GDM1 (cell line): ENCODE data around the gene CD44.

Experiments used
- DNase-seq: peaks from one replicate; lab custom pipeline; 2025; lab: John Stamatoyannopoulos, UW

Gene CD44

GRCh38 chr11:35177370-35177769, 38.4 kb downstream of the CD44 start:
- no peak for DNase-seq

- DNase-seq, result no peak
Measured at GRCh38 chr11:35178067-35178805, 39.3 kb downstream of the CD44 start.

GRCh38 chr11:35178873-35179272, 39.9 kb downstream of the CD44 start:
- no peak for DNase-seq

- no peak for DNase-seq
Measured at GRCh38 chr11:35179466-35180135, 40.6 kb downstream of the CD44 start.

GRCh38 chr11:35180317-35181233, 41.6 kb downstream of the CD44 start:
- DNase-seq, result no peak

- no peak for DNase-seq
Measured at GRCh38 chr11:35182317-35182939, 43.5 kb downstream of the CD44 start.

- DNase-seq, result no peak
Measured at GRCh38 chr11:35183326-35183925, 44.5 kb downstream of the CD44 start.

- DNase-seq, result no peak
Measured at GRCh38 chr11:35185696-35186095, 46.7 kb downstream of the CD44 start.

GRCh38 chr11:35187996-35188395, 49.0 kb downstream of the CD44 start:
- DNase-seq, result no peak

- no peak for DNase-seq
Measured at GRCh38 chr11:35190804-35191348, 51.9 kb downstream of the CD44 start.

- DNase-seq, result no peak
Measured at GRCh38 chr11:35192347-35192746, 53.4 kb downstream of the CD44 start.

- no peak for DNase-seq
Measured at GRCh38 chr11:35193767-35194166, 54.8 kb downstream of the CD44 start.

GRCh38 chr11:35197292-35197691, 58.3 kb downstream of the CD44 start:
- no peak for DNase-seq

GRCh38 chr11:35200811-35201341, 61.9 kb downstream of the CD44 start:
- no peak for DNase-seq

- DNase-seq, result no peak
Measured at GRCh38 chr11:35204614-35205013, 65.6 kb downstream of the CD44 start.

- DNase-seq, result no peak
Measured at GRCh38 chr11:35206616-35207015, 67.6 kb downstream of the CD44 start.

GRCh38 chr11:35207471-35208403, 68.8 kb downstream of the CD44 start:
- no peak for DNase-seq

- no peak for DNase-seq
Measured at GRCh38 chr11:35208795-35209194, 69.8 kb downstream of the CD44 start.

- DNase-seq, result no peak
Measured at GRCh38 chr11:35210876-35211546, 72.0 kb downstream of the CD44 start.
